ENCODE data around the gene ZNF221.
"Not testable (repeated sequence)": the region's sequence is repeated elsewhere in the genome, so short reads cannot be mapped to it uniquely, and the experiment has no call there.

Gene ZNF221

DNA sequence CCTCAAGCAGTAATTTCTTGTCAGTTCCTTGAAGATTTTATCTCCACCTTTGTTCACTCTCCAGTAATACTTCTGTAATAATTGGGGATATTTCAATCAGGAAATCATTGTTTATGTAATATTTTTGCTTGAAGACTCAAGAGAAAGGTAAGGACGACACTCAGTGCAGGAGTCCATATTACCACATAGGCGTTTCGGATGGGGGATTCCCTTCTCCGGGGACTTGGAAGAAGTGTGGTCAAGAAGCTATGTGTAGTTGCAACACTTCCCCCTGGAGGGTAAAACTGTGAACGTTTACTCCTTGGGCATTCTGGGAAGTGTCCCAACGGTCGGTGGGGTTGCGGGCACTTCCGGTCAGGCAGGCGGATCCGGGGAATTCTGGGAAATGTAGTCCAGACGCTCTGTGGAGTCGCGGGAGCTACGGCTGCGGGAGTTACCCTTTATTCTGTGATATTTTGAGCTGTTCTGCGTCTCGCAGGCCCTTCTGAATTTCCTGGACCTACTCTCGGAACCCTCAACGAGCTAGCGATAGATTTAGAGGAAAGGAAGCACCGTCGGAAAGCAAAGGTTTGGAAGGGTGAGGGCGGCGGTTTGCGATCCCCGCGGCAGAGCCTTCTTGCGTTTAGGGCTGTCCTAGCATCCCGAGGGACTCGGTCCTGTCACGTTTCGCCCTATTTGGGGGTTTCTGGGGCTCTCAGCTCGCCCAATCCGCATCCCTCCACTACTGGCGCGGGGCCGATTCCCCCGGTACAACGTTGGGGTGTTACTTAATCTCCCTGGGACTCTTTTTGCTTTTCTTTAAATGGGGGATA, at the start of gene ZNF221:
Gene ZNF221 (plus strand): TSS at position 395 of the 812 bp plus-strand sequence. CDS start 11,499 bp downstream, outside the sequence.
- DNase-seq (ENCODE audit: low read depth), result peak; percentile 100

GRCh38 chr19:43901395-43902390, 49.3 kb upstream of the ZNF221 start:
- DNase-seq (ENCODE audit: low read depth), result peak; percentile 91

GRCh38 chr19:43902399-43902798, 48.6 kb upstream of the ZNF221 start:
- no peak for DNase-seq (ENCODE audit: low read depth)

GRCh38 chr19:43905897-43906296, 45.1 kb upstream of the ZNF221 start:
- DNase-seq (ENCODE audit: low read depth), result no peak

GRCh38 chr19:43906774-43907173, 44.3 kb upstream of the ZNF221 start:
- no peak for DNase-seq (ENCODE audit: low read depth)

GRCh38 chr19:43908659-43909058, 42.4 kb upstream of the ZNF221 start:
- DNase-seq (ENCODE audit: low read depth), result no peak

DNA sequence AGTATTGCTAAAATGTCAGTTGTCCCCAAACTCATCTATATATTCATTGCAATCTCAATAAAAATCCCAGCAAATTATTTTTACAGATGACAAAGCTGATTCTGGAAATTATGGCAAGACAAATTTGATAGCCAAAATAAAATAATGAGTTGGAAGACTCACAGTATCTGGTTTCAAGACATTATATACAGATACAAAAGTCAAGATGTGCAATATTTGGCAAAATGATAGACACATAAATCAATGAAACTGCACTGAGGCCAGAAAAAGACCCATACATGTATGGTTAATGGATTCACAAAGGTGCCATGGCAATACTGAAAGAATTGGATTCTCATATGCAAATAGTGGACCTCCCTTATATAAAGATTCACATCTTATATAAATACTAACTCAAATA, 40.1 kb upstream of the ZNF221 start:
- DNase-seq (ENCODE audit: low read depth), result no peak

DNA sequence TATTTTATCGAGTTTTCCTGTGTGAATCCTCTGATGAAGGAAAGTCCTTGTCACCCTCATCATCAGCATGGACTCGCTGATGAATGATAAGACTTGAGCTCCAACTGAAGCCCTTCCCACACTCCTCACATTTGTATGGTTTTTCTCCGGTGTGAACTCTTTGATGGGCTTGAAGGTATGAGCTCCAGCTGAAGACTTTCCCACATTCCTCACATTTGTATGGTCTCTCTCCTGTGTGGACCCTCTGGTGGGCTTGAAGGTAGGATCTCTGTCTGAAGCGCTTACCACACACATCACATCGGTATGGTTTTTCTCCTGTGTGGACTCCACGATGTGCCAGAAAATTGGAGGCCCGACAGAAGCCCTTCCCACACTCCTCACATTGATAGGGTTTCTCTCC, 37.6 kb upstream of the ZNF221 start:
- no peak for DNase-seq (ENCODE audit: low read depth)

- no peak for DNase-seq (ENCODE audit: low read depth)
These were observed 37.0 kb upstream of the ZNF221 start for GRCh38 chr19:43914051-43914450.

DNA sequence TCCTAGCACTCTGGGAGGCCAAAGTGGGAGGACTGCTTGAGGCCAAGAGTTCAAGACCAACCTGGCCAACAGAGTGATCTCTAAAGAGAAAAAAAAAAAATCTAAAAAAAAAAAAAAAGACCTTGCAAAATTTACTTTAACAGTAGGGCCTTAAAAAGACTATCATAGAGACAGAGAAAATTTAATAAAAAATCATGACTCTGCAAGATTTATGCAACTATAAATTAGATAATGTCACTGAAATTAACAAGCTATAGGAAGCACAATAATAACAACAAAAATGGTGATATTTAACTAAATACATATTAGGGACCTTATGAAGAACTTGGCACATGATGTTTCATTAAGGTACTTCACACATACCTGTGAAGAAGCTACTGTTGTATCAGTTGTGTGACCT, 27.2 kb upstream of the ZNF221 start:
- DNase-seq (ENCODE audit: low read depth), result no peak

DNA sequence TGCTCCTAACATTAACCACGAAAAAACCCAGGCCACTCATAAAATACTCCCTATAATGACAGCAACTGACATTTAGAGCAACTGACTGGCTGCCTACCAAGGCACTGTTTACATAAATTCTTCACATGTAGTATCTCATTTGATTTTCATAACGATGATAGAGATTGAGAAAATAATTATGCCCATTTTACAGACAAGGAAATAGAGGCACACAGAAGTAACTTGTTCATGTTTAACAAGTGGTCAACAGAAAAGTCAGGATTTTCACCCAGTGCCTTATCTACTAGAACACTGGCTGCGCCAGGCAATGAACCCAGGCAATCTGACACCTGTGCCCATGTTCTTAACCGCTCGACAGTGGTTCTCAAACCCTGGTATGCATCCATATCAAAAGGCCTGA, 22.2 kb upstream of the ZNF221 start:
- DNase-seq (ENCODE audit: low read depth), result no peak

GRCh38 chr19:43934055-43934984, 16.7 kb upstream of the ZNF221 start:
- peak; percentile 11 for DNase-seq (ENCODE audit: low read depth)

- DNase-seq (ENCODE audit: low read depth), result peak; percentile 93
These were observed 15.9 kb upstream of the ZNF221 start, which contains the start of gene ZNF45 for GRCh38 chr19:43934985-43935708. Gene ZNF45, minus strand, starts transcription at chr19:43935282. Its CDS starts 13,097 bp downstream, at chr19:43922185.

DNA sequence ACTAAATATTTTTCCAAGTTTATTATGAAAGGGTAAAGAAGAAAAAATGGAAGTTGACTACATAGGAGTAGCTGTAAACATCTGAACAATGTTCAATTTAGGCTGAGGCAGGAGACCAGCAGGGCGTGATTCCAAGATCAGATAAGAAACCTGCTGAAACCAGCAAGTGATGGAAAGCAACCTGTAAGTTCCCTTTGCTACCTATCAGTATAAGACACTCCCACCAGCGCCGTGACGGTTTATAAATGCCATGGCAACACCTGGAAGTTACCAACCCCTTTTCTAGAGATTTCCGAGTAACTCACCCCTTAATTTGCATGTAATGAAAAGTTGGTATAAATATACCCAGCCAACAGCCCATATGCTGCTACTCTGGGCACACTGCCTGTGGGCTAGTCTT, 14.8 kb upstream of the ZNF221 start:
- DNase-seq (ENCODE audit: low read depth), result no peak

- no peak for DNase-seq (ENCODE audit: low read depth)
These were observed 11.3 kb upstream of the ZNF221 start for GRCh38 chr19:43939557-43940260.

- DNase-seq (ENCODE audit: low read depth), result no peak
These were observed 10.3 kb upstream of the ZNF221 start for GRCh38 chr19:43940719-43941118.

DNA sequence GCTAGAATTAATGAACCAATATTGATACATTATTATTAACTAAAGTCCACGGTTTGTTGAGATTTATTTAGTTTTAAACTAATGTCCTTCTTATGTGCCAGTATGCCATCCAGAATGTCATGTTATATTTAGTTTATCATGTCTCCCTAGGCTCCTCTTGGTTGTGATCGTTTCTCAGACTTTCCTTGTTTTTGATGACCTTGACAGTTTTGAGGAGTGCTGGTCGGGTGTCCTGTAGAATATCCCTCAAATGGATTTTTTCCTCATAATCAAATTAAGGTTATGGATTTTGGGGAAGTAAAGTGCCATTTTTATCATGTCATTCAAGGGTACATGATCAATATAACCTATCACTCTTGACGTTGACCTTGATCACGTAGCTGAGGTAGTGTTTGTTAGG, 9.8 kb upstream of the ZNF221 start:
- no peak for DNase-seq (ENCODE audit: low read depth)

- not testable (repeated sequence) for DNase-seq (ENCODE audit: low read depth)
These were observed 3.6 kb upstream of the ZNF221 start for GRCh38 chr19:43947412-43947811.

DNA sequence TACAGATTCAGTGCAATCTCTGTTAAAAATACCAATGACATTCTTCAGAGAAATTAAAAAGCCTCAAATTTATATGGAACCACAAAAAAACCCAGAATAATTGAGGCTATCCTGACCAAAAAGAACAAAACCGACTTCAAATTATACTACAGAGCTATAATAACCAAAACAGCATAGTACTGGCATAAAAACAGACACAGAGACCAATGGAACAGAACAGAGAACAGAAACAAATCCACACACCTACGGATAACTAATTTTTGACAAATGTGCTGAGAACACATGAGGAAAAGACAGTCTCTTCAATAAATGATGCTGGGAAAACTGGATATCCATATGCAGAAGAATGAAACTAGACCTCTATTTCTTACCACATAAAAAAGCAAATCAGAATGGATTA, 1.2 kb upstream of the ZNF221 start:
- DNase-seq (ENCODE audit: low read depth), result not testable (repeated sequence)

GRCh38 chr19:43956827-43957226, 5.8 kb downstream of the ZNF221 start:
- DNase-seq (ENCODE audit: low read depth), result no peak

Measured in iris pigment epithelial cell (primary cell).